ENCODE data around the gene GRIN2A.

DNA sequence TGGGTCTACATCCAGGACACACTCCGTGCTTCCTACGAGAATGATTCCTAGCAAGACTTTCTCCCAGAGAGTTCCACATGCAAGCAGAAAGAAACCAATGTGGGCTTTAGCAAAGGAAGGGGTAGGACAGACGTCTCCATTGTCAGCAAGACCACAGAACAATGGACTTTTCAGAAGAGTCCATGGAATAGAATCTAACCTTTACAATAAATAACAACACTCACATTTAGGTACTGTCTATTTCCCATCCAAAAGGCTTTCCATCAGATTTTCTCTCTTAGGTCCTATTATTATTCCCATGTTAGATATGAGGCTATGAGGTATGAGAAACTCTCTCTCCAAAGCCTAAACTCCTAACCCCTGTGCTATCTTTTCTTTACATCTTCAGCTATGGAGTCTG lies 360.9 kb downstream of the GRIN2A start:
- TF ChIP-seq EZH2phosphoT487 (IDR thresholded peaks at IDR 0.05; ENCODE audit: low read length) = no peak
- no peak for TF ChIP-seq CTCF (IDR thresholded peaks at IDR 0.05; ENCODE audit: low read length)
